Prostate gland (tissue), 2 donors: Measurements from ENCODE around the gene COL5A1.

Experiments used
- CTCF ChIP-seq, 4 experiments: fragments of 200-600 bp in 2 of 4; fragments of 450-650 bp in 2 of 4; sonication (generic) in 2 of 4; IDR thresholded peaks; 1 replicate in 3 of 4; 2 replicates in 1 of 4; pipeline ENCODE4 v1.5.1; 2016 to 2019; ENCODE audit warnings: antibody characterized with exemption in 4 of 4, mild to moderate bottlenecking in 2 of 4, moderate library complexity in 2 of 4
- POLR2A ChIP-seq: fragments of 450-650 bp; IDR thresholded peaks from one replicate; pipeline ENCODE4 v1.6.1; 2016; ENCODE audit warnings: antibody characterized with exemption, mild to moderate bottlenecking

- no peak for TF ChIP-seq POLR2A
- TF ChIP-seq CTCF (IDR thresholded peaks at IDR 0.05): no peak
Observed at GRCh38 chr9:134698111-134698510, 56.5 kb downstream of the COL5A1 start.
